WERI-Rb-1 (cell line): ENCODE measurements around the gene HOXA2.

ENCODE experiments used
- DNase-seq: peaks from one replicate; pipeline ENCODE4 v3.0.0-alpha.2; 2020
- H3K27ac ChIP-seq: fragments of 250-450 bp; sonication (Bioruptor Pico); 2 replicates; pipeline ENCODE4 v1.5.1; 2020; ENCODE audit warnings: mild to moderate bottlenecking, moderate library complexity
- H3K27me3 ChIP-seq: fragments of 250-450 bp; sonication (Bioruptor Pico); 2 replicates; pipeline ENCODE4 v1.5.1; 2021; ENCODE audit warnings: mild to moderate bottlenecking, low read depth, moderate library complexity; ENCODE audit not compliant: insufficient read depth, severe bottlenecking
- H3K36me3 ChIP-seq: fragments of 250-450 bp; sonication (Bioruptor Pico); 2 replicates; pipeline ENCODE4 v1.5.1; 2020; ENCODE audit warnings: mild to moderate bottlenecking, moderate library complexity
- H3K4me3 ChIP-seq: 2 replicates; pipeline ENCODE4 v1.5.1; 2011; ENCODE audit warnings: low read depth, mild to moderate bottlenecking, control low read depth, low read length
- H3K9me3 ChIP-seq: fragments of 250-450 bp; sonication (Bioruptor Pico); 2 replicates; pipeline ENCODE4 v1.5.1; 2021; ENCODE audit warnings: mild to moderate bottlenecking, moderate library complexity; ENCODE audit not compliant: severe bottlenecking
- CTCF ChIP-seq: IDR thresholded peaks from 2 replicates; pipeline ENCODE4 v1.5.1; 2011; ENCODE audit warnings: low read depth, mild to moderate bottlenecking, control low read depth, inconsistent platforms, low read length

The HOXA2 gene

DNA sequence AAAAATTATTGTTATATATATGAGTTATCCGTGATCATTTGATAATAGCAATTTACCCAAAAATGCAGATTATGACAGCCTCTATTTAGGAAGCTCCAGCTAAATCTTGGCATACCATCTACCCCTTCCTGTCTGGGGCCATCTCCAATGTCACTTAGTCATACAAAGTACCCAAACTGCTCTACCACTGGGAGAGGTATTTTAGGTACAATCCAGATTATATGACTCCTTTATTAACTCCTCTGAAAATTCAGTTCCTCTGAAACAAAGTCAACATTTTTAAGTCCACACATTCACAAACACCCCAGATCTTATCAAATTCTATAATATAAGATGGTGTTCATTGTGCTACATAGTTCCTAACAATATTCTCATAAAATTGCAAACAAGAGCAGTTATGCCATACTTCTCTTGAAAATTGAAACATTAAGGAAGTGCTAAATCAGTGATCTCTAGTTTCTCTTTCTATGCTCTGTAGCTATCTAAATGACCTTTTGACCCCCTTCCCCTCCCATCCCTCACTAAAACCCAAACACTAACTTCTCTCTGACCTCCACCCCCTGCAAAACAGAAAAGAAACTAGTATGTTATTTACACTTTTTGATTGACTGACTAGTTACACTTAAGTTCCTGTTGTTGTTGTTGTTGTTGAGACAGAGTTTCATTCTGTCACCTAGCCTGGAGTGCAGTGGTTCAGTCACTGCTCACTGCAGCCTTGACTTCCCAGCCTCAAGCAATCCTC lies 23.1 kb downstream of the HOXA2 start:
- no peak for TF ChIP-seq CTCF
- no peak for DNase-seq

DNA sequence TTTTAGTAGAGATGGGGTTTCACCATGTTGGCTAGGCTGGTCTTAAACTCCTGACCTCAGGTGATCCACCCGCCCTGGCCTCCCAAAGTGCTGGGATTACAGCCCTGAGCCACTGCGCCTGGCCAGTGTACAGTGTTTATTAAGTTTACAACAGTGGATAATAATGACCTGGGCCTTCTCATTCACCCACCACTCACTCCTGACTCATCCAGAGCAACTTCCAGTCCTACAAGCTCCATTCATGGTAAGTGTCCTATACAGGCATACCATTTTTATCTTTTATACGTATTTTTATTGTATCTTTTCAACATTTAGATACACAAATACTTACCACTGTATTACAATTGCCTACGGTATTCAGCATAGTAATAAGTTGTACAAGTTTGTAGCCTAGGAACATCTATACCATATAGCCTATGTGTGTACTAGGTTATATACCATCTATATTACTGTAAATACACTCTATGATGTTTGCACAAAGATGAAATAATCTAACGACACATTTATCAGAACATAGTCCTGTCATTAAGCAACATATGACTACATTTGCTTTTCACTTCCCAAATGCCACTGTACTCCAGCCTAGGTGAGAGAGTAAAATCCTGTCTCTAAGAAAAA lies 23.8 kb downstream of the HOXA2 start:
- TF ChIP-seq CTCF: no peak
- no peak for DNase-seq
- peaks cover 6% of the 10 kb centered on the region for H3K27me3 ChIP-seq
- no peak overlapping the region for H3K27ac ChIP-seq
- H3K4me3 ChIP-seq: no peak overlapping the region
- H3K36me3 ChIP-seq: no peaks in the 10 kb centered on the region
- H3K9me3 ChIP-seq: peaks cover 3% of the 10 kb centered on the region

More for the DNA sequence above, 23.1 kb downstream of the HOXA2 start:
- Histone ChIP-seq H3K9me3 (peaks cover 3% of the 10 kb centered on the region), H3K36me3 (no peaks in the 10 kb centered on the region), H3K4me3 (no peak overlapping the region), H3K27ac (no peak overlapping the region), H3K27me3 (peaks cover 6% of the 10 kb centered on the region)

GRCh38 chr7:27073076-27073475 lies 29.4 kb downstream of the HOXA2 start:
- TF ChIP-seq CTCF: no peak
- no peak for DNase-seq

GRCh38 chr7:27071622-27072390 lies 30.7 kb downstream of the HOXA2 start:
- H3K9me3 ChIP-seq: peaks cover 3% of the 10 kb centered on the region
- TF ChIP-seq CTCF: no peak
- H3K27ac ChIP-seq: no peak overlapping the region
- DNase-seq: no peak
- no peaks in the 10 kb centered on the region for H3K36me3 ChIP-seq
- H3K4me3 ChIP-seq: no peak overlapping the region
- H3K27me3 ChIP-seq: peaks cover 8% of the 10 kb centered on the region

More at GRCh38 chr7:27073076-27073475, 29.4 kb downstream of the HOXA2 start:
- H3K4me3 ChIP-seq: no peak overlapping the region
- H3K9me3 ChIP-seq: peaks cover 3% of the 10 kb centered on the region
- no peak overlapping the region for H3K27ac ChIP-seq
- H3K27me3 ChIP-seq: peaks cover 4% of the 10 kb centered on the region
- no peaks in the 10 kb centered on the region for H3K36me3 ChIP-seq

GRCh38 chr7:27068259-27068658 lies 34.2 kb downstream of the HOXA2 start:
- DNase-seq: no peak
- H3K9me3 ChIP-seq: no peaks in the 10 kb centered on the region
- no peak overlapping the region for H3K27ac ChIP-seq
- no peak overlapping the region for H3K4me3 ChIP-seq
- H3K36me3 ChIP-seq: no peaks in the 10 kb centered on the region
- TF ChIP-seq CTCF: no peak
- H3K27me3 ChIP-seq: peaks cover 10% of the 10 kb centered on the region
